ENCODE results near the gene GGTLC2. TPM values are rescaled to one million over a fixed set of nuclear protein-coding genes. Genes with fewer than 3 reads are reported as not detected.
"Not testable (repeated sequence)": the region's sequence is repeated elsewhere in the genome, so short reads cannot be mapped to it uniquely, and the experiment has no call there.

Gene GGTLC2
- total RNA-seq, 4 donors from 2014 or later = not detected

- no peaks in the 10 kb centered on the region for H3K36me3 ChIP-seq
- no peaks in the 10 kb centered on the region for H3K27me3 ChIP-seq
- no peak overlapping the region for H3K4me3 ChIP-seq
- WGBS = 86% methylated on average over 3 of the region's 3 CpGs
- TF ChIP-seq POLR2AphosphoS5 (IDR thresholded peaks at IDR 0.05) = no peak
- TF ChIP-seq POLR2A (IDR thresholded peaks at IDR 0.05) = no peak
- no peak for TF ChIP-seq CTCF (IDR thresholded peaks at IDR 0.05)
- TF ChIP-seq EP300 (IDR thresholded peaks at IDR 0.05) = no peak
- no peak overlapping the region for H3K27ac ChIP-seq
- no peak for DNase-seq (ENCODE audit: low spot score in 2 of 2)
- H3K9me3 ChIP-seq = peaks cover 4% of the 10 kb centered on the region
- H3K4me1 ChIP-seq = no peaks in the 10 kb centered on the region
Measured at GRCh38 chr22:22603470-22603947, 40.9 kb upstream of the GGTLC2 start.

GRCh38 chr22:22604326-22605073 lies 39.9 kb upstream of the GGTLC2 start:
- no peak overlapping the region for H3K27ac ChIP-seq
- peaks cover 4% of the 10 kb centered on the region for H3K9me3 ChIP-seq
- 84% methylated on average over 3 of the region's 3 CpGs for WGBS
- DNase-seq (ENCODE audit: low spot score in 2 of 2) = no peak
- no peaks in the 10 kb centered on the region for H3K36me3 ChIP-seq
- no peak for TF ChIP-seq EP300 (IDR thresholded peaks at IDR 0.05)
- H3K4me3 ChIP-seq = no peak overlapping the region
- peaks cover 6% of the 10 kb centered on the region for H3K27me3 ChIP-seq
- H3K4me1 ChIP-seq = no peaks in the 10 kb centered on the region

- peaks cover 6% of the 10 kb centered on the region for H3K27me3 ChIP-seq
- TF ChIP-seq EP300 (IDR thresholded peaks at IDR 0.05) (no peak), POLR2AphosphoS5 (IDR thresholded peaks at IDR 0.05) (no peak), CTCF (IDR thresholded peaks at IDR 0.05) (no peak), POLR2A (IDR thresholded peaks at IDR 0.05) (no peak)
- H3K4me3 ChIP-seq = no peak overlapping the region
- H3K9me3 ChIP-seq = peaks cover 4% of the 10 kb centered on the region
- no peak for DNase-seq (ENCODE audit: low spot score in 2 of 2)
- H3K4me1 ChIP-seq = no peaks in the 10 kb centered on the region
- H3K27ac ChIP-seq = no peak overlapping the region
- no peaks in the 10 kb centered on the region for H3K36me3 ChIP-seq
- WGBS = 97% methylated on average over 3 of the region's 3 CpGs
Measured at GRCh38 chr22:22605074-22605404, 39.4 kb upstream of the GGTLC2 start.

GRCh38 chr22:22608022-22608421 lies 36.4 kb upstream of the GGTLC2 start:
- not testable (repeated sequence) for H3K27ac ChIP-seq; H3K4me3 ChIP-seq; H3K27me3 ChIP-seq; DNase-seq (ENCODE audit: low spot score in 2 of 2); H3K36me3 ChIP-seq; H3K4me1 ChIP-seq; H3K9me3 ChIP-seq
- 89% methylated on average over 3 of the region's 3 CpGs for WGBS

- H3K36me3 ChIP-seq = no peaks in the 10 kb centered on the region
- 58% methylated on average over 5 of the region's 5 CpGs for WGBS
Measured at GRCh38 chr22:22609291-22609690, 35.1 kb upstream of the GGTLC2 start.

GRCh38 chr22:22612516-22612915 lies 31.9 kb upstream of the GGTLC2 start:
- WGBS = 70% methylated on average over 2 of the region's 2 CpGs
- DNase-seq (ENCODE audit: low spot score in 2 of 2) = no peak
- H3K27me3 ChIP-seq = peaks cover 11% of the 10 kb centered on the region
- no peak for TF ChIP-seq POLR2AphosphoS5 (IDR thresholded peaks at IDR 0.05)
- no peak for TF ChIP-seq EP300 (IDR thresholded peaks at IDR 0.05)
- no peak for TF ChIP-seq POLR2A (IDR thresholded peaks at IDR 0.05)
- TF ChIP-seq CTCF (IDR thresholded peaks at IDR 0.05) = no peak
- no peaks in the 10 kb centered on the region for H3K36me3 ChIP-seq
- H3K27ac ChIP-seq = no peak overlapping the region
- H3K4me1 ChIP-seq = no peaks in the 10 kb centered on the region
- H3K4me3 ChIP-seq = no peak overlapping the region
- peaks cover 4% of the 10 kb centered on the region for H3K9me3 ChIP-seq

More at GRCh38 chr22:22609291-22609690, 35.1 kb upstream of the GGTLC2 start:
- no peak for DNase-seq (ENCODE audit: low spot score in 2 of 2)
- TF ChIP-seq POLR2A (IDR thresholded peaks at IDR 0.05) = no peak
- TF ChIP-seq CTCF (IDR thresholded peaks at IDR 0.05) = no peak
- no peak for TF ChIP-seq EP300 (IDR thresholded peaks at IDR 0.05)
- TF ChIP-seq POLR2AphosphoS5 (IDR thresholded peaks at IDR 0.05) = no peak
- H3K4me3 ChIP-seq = no peak overlapping the region
- H3K27me3 ChIP-seq = peaks cover 6% of the 10 kb centered on the region
- H3K27ac ChIP-seq = no peak overlapping the region
- no peaks in the 10 kb centered on the region for H3K4me1 ChIP-seq
- H3K9me3 ChIP-seq = peaks cover 4% of the 10 kb centered on the region

Data from suprapubic skin (tissue), 4 donors.